Panc1 (cell line): ENCODE data around the gene CLCN1. TPM values are rescaled to one million over a fixed set of nuclear protein-coding genes. Genes with fewer than 3 reads are reported as not detected.

ENCODE experiments used
- ATAC-seq: fragments of 200-7000 bp; cut with Tn5 transposase; 2 replicates; pipeline ENCODE4 v1.9.1; 2020; ENCODE audit warnings: mild to moderate bottlenecking, moderate library complexity
- BruUV-seq: library from RNA; stranded (reverse); fragments of 400-500 nt; replicated peaks from 2 replicates; lab custom pipeline; 2021; lab: Mats Ljungman, UMichigan
- CTCF ChIA-PET: fragments of 300-600 bp; sonication (Branson Sonifier 250); formaldehyde crosslinking; loops from one replicate; lab custom pipeline; 2022; ENCODE audit warnings: antibody characterized with exemption; lab: Charles Lee
- POLR2A ChIA-PET: fragments of 300-600 bp; sonication (Branson Sonifier 250); formaldehyde crosslinking; loops from one replicate; lab custom pipeline; 2022; ENCODE audit warnings: antibody characterized with exemption; lab: Charles Lee
- DNase-seq: peaks from one replicate; pipeline ENCODE4 v3.0.0-alpha.2; 2010; ENCODE audit warnings: low read depth, low spot score
- H3K27ac ChIP-seq: 2 replicates; pipeline ENCODE4 v1.5.1; 2011; ENCODE audit warnings: mild to moderate bottlenecking, low read length, inconsistent platforms
- H3K27me3 ChIP-seq: fragments of 200-500 bp; sonication (Bioruptor generic); 2 replicates; pipeline ENCODE4 v1.6.0; 2014; ENCODE audit warnings: low read length, inconsistent platforms; ENCODE audit not compliant: control insufficient read depth, insufficient read depth
- H3K36me3 ChIP-seq: fragments of 200-500 bp; sonication (Bioruptor generic); 2 replicates; pipeline ENCODE4 v1.5.1; 2014; ENCODE audit warnings: inconsistent platforms, mild to moderate bottlenecking, low read length, moderate library complexity; ENCODE audit not compliant: control insufficient read depth, insufficient read depth
- H3K4me1 ChIP-seq: 2 replicates; pipeline ENCODE4 v1.5.1; 2011; ENCODE audit warnings: inconsistent platforms, mild to moderate bottlenecking, low read length, moderate library complexity; ENCODE audit not compliant: control insufficient read depth, insufficient read depth
- H3K4me3 ChIP-seq, 2 experiments: 2 replicates each; pipeline ENCODE4 v1.5.1; 2011 to 2012; ENCODE audit warnings: low read depth in 2 of 2, low read length in 2 of 2, mild to moderate bottlenecking in 2 of 2, inconsistent platforms in 1 of 2, moderate library complexity in 1 of 2
- H3K9me3 ChIP-seq: fragments of 200-500 bp; sonication (Bioruptor generic); 2 replicates; pipeline ENCODE4 v1.5.1; 2014; ENCODE audit warnings: low read depth, mild to moderate bottlenecking, inconsistent platforms, low read length, moderate library complexity; ENCODE audit not compliant: control insufficient read depth, insufficient read depth
- POLR2AphosphoS5 ChIP-seq: IDR thresholded peaks from 2 replicates; pipeline ENCODE4 v1.6.1; 2012; ENCODE audit warnings: mild to moderate bottlenecking, low read depth, low read length, moderate library complexity
- SIN3A ChIP-seq: IDR thresholded peaks from 2 replicates; pipeline ENCODE4 v1.6.1; 2012; ENCODE audit warnings: low read depth, mild to moderate bottlenecking, low read length, moderate library complexity, borderline replicate concordance; ENCODE audit not compliant: insufficient read depth
- TCF7L2 ChIP-seq: IDR thresholded peaks from 2 replicates; pipeline ENCODE4 v1.6.1; 2011; ENCODE audit warnings: mild to moderate bottlenecking, low read depth, low read length, inconsistent platforms
- in situ Hi-C: cut with HindIII; loops from 2 replicates; pipeline ENCODE4 v1.10.0; 2016; ENCODE audit warnings: low sequenced_read_pairs, low pct_unique_long_range_greater_than_20kb
- intact Hi-C: fragments of 100-400 bp; cut with micrococcal nuclease; formaldehyde crosslinking; loops from one replicate; pipeline ENCODE4 v1.10.0; 2022; ENCODE audit not compliant: unreplicated experiment
- total RNA-seq: library from RNA; stranded (reverse); gene quantifications from one replicate; pipeline ENCODE4 v1.2.1, GENCODE V29; 2021; ENCODE audit not compliant: unreplicated experiment
- TF ChIP-seq, protein P1 (sequence below), 2 experiments: IDR thresholded peaks; 2 replicates each; pipeline ENCODE4 v1.6.1; 2011 to 2012; ENCODE audit warnings: low read depth in 2 of 2, control low read depth in 1 of 2, low read length in 1 of 2, mild to moderate bottlenecking in 1 of 2, moderate library complexity in 1 of 2; ENCODE audit not compliant: insufficient read depth in 1 of 2
- TF ChIP-seq, protein P2 (sequence below): fragments of 450-650 bp; IDR thresholded peaks from 2 replicates; pipeline ENCODE4 v1.5.1; 2017; ENCODE audit warnings: mild to moderate bottlenecking

CLCN1 gene
- total RNA-seq, 1 experiment from 2014 or later: 0.15 TPM

- Histone ChIP-seq H3K27ac (no peak overlapping the region), H3K27me3 (no peaks in the 10 kb centered on the region), H3K9me3 (no peaks in the 10 kb centered on the region), H3K36me3 (no peaks in the 10 kb centered on the region), H3K4me3 (no peak overlapping the region), H3K4me1 (peaks cover 21% of the 10 kb centered on the region)
- POLR2A ChIA-PET: no interaction called here
- CTCF ChIA-PET: no interaction called here
- ATAC-seq (no peak), DNase-seq (no peak)
- in situ Hi-C loops (no loop called here), intact Hi-C loops (no loop called here)
- TF ChIP-seq, protein P1, sequence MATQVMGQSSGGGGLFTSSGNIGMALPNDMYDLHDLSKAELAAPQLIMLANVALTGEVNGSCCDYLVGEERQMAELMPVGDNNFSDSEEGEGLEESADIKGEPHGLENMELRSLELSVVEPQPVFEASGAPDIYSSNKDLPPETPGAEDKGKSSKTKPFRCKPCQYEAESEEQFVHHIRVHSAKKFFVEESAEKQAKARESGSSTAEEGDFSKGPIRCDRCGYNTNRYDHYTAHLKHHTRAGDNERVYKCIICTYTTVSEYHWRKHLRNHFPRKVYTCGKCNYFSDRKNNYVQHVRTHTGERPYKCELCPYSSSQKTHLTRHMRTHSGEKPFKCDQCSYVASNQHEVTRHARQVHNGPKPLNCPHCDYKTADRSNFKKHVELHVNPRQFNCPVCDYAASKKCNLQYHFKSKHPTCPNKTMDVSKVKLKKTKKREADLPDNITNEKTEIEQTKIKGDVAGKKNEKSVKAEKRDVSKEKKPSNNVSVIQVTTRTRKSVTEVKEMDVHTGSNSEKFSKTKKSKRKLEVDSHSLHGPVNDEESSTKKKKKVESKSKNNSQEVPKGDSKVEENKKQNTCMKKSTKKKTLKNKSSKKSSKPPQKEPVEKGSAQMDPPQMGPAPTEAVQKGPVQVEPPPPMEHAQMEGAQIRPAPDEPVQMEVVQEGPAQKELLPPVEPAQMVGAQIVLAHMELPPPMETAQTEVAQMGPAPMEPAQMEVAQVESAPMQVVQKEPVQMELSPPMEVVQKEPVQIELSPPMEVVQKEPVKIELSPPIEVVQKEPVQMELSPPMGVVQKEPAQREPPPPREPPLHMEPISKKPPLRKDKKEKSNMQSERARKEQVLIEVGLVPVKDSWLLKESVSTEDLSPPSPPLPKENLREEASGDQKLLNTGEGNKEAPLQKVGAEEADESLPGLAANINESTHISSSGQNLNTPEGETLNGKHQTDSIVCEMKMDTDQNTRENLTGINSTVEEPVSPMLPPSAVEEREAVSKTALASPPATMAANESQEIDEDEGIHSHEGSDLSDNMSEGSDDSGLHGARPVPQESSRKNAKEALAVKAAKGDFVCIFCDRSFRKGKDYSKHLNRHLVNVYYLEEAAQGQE (IDR thresholded peaks at IDR 0.05; ENCODE audit: insufficient read depth in 1 of 2, low read depth in 2 of 2, low read length in 1 of 2): no peak
- TF ChIP-seq TCF7L2 (no peak), POLR2AphosphoS5 (no peak), SIN3A (no peak)
- TF ChIP-seq, protein P2, sequence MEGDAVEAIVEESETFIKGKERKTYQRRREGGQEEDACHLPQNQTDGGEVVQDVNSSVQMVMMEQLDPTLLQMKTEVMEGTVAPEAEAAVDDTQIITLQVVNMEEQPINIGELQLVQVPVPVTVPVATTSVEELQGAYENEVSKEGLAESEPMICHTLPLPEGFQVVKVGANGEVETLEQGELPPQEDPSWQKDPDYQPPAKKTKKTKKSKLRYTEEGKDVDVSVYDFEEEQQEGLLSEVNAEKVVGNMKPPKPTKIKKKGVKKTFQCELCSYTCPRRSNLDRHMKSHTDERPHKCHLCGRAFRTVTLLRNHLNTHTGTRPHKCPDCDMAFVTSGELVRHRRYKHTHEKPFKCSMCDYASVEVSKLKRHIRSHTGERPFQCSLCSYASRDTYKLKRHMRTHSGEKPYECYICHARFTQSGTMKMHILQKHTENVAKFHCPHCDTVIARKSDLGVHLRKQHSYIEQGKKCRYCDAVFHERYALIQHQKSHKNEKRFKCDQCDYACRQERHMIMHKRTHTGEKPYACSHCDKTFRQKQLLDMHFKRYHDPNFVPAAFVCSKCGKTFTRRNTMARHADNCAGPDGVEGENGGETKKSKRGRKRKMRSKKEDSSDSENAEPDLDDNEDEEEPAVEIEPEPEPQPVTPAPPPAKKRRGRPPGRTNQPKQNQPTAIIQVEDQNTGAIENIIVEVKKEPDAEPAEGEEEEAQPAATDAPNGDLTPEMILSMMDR: no peak
- no TSS peak for BruUV-seq
Observed at GRCh38 chr7:143282124-143282523, 33.8 kb upstream of the CLCN1 start.

GRCh38 chr7:143283381-143283780 lies 32.5 kb upstream of the CLCN1 start:
- POLR2A ChIA-PET: no interaction called here

More at GRCh38 chr7:143283381-143283780, 32.5 kb upstream of the CLCN1 start:
- no peak for ATAC-seq
- CTCF ChIA-PET: interaction anchor here (0.8 kb wide), 1 partner anchor 68 kb away, joined by 3 read pairs; no protein-coding TSS in a partner anchor
- TF ChIP-seq, protein P2: no peak
- TF ChIP-seq POLR2AphosphoS5 (no peak), TCF7L2 (no peak), SIN3A (no peak)
- TF ChIP-seq, protein P1 (IDR thresholded peaks at IDR 0.05; ENCODE audit: insufficient read depth in 1 of 2, low read depth in 2 of 2, low read length in 1 of 2): no peak
- in situ Hi-C loops (no loop called here), intact Hi-C loops (no loop called here)
- Histone ChIP-seq H3K9me3 (peaks cover 4% of the 10 kb centered on the region; the same call in 1 of the 2 replicates), H3K27me3 (no peaks in the 10 kb centered on the region), H3K4me3 (no peak overlapping the region), H3K36me3 (no peaks in the 10 kb centered on the region), H3K27ac (no peak overlapping the region), H3K4me1 (peaks cover 21% of the 10 kb centered on the region)
- DNase-seq: no peak
- no TSS peak for BruUV-seq
